Measurements from ENCODE around the gene VEGFA.
"Not testable (repeated sequence)": the region's sequence is repeated elsewhere in the genome, so short reads cannot be mapped to it uniquely, and the experiment has no call there.

VEGFA gene

GRCh38 chr6:43806043-43806757 lies 36.2 kb downstream of the VEGFA start:
- DNase-seq: no peak

- DNase-seq: no peak
Observed at GRCh38 chr6:43806758-43807227, 36.8 kb downstream of the VEGFA start.

DNA sequence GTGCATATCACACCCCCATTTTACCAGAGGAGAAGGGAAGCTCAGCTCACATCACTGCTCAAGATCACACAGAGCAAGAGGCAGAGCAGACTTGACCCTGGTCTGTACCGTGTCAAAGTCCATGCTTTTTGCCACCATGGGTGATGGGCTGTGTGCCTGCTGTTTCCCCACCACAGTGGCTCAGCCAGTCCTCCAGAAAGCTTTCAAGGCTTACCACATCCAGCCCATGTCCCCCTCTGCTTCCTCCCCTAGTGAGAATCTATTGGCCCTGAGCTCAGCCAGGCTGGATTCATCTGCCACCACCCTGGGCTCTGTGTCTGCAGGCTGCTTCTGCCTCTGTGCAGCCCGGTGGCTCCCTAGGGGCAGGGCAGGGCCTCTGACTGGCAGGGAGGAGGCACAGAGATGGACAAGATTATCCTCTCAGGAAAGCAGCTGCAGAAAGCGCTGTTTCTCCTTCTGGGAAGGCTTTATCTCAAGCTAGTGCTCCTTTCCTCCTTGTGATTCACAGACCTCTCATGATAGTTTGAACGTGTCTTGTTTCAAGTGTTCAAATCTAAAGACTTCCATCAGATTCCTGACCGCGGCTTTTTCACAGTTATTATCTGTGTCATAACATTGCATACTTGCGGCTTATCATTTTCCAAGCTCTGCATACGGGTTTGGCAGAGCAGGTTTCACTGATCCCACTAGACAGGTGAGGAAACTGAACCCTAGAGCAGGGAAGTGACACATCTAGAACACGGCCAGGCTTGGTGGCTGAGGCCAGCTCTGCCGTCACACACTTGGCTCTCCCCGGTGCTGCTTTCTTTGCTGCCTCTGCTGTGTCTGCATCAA lies 37.4 kb downstream of the VEGFA start:
- no peak for DNase-seq

GRCh38 chr6:43808412-43808811 lies 38.4 kb downstream of the VEGFA start:
- no peak for DNase-seq

DNA sequence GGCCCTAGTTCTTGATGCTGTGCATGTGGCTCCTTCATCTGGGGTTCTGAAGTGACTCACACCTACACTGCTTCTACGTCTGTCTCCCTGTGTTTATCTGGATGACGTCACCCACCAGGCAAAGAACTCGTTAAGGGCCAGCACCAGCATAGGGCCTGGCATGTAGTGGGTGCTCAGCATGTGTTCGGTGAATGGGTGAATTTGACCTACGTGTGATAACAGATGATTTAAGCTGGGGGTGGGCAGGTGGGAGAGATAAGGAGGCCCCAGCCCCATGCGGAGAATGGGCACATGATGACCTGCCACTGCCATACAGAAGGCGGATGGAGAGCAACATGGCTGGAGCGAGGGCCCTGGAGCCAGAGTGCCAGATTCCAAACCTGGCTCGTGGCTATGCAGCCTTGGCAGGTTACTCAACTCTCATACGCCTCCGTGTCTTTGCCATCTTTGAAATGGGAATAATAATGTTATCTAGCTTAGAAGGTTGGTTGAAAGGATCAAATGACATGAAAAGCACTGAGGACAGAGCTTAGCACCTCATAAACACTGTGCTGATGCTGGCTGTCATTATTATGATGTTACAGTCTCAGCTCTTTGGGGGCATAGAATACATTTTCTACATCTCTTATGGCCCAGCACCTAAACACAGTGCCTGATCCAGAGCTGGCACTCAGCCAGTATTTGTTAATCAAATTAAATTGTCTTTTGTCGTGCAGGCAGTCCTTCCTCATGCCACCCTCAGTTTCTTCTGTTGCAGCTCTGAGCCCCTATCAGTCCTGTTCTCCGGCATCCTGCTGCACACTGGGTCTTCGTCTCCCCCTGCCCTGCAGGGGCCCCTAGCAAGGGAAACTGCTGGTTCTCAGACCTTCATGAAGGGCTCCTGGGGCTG lies 39.6 kb downstream of the VEGFA start:
- no peak for DNase-seq

GRCh38 chr6:43810965-43811732 lies 41.1 kb downstream of the VEGFA start:
- no peak for DNase-seq

- DNase-seq: no peak
Observed at GRCh38 chr6:43811733-43812099, 41.7 kb downstream of the VEGFA start.

GRCh38 chr6:43812850-43813578 lies 43.0 kb downstream of the VEGFA start:
- no peak for DNase-seq

GRCh38 chr6:43814111-43814510 lies 44.1 kb downstream of the VEGFA start:
- DNase-seq: no peak

- no peak for DNase-seq
Observed at GRCh38 chr6:43814865-43815264, 44.9 kb downstream of the VEGFA start.

DNA sequence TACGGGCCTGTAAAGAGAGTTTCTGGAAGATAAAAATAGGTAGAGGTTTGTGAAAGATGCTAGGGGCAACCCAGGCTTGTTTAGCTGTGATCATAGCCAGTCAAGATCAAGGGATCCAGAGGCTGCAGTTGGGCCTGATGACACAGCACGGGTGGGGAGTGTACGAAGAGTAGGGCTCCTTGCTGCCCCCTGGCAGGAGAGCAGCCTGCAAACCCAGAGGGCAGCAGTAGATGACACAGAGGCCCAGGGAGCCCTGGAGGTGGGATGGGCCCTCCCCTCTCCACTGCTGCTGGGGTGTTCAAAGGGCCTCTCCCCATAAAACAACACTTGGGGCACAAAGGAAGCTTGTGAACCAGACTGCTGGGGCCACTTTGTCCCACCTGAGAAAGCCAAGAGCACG lies 47.2 kb downstream of the VEGFA start:
- DNase-seq: no peak

DNA sequence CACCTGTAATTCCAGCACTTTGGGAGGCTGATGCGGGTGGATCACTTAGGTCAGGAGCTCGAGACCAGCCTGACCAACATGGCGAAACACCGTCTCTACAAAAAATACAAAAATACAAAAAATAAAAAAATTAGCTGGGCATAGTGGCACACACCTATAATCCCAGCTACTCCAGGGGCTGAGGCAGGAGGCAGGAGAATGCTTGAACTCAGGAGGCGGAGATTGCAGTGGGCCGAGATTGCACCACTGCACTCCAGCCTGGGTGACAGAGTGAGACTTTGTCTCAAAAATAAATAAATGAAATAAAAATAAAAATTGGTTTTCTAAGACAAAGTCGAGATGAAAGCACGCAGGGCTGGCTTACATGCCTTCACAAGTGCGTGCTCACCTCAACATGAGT lies 49.0 kb downstream of the VEGFA start:
- not testable (repeated sequence) for DNase-seq

DNA sequence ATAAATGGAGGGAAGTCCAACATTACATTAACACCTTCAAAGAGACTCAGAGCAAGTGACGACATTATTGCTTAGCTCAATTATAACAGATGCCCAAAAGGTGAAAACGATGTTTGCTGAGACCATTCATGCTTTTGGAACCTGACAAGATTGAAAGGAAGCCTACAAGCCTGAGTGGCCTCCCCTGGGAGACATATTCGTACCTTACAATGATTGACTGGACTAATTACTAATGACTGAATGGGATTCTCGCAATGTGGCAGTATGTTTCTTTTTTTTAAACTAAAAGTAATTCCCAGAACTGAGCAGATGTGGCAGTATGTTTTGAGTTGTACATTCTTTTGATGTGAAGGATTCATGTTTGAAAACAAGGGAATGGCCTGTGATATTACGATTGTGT lies 49.9 kb downstream of the VEGFA start:
- no peak for DNase-seq

GRCh38 chr6:43820486-43820885 lies 50.5 kb downstream of the VEGFA start:
- DNase-seq: no peak

- no peak for DNase-seq
Observed at GRCh38 chr6:43821101-43821886, 51.3 kb downstream of the VEGFA start.

DNA sequence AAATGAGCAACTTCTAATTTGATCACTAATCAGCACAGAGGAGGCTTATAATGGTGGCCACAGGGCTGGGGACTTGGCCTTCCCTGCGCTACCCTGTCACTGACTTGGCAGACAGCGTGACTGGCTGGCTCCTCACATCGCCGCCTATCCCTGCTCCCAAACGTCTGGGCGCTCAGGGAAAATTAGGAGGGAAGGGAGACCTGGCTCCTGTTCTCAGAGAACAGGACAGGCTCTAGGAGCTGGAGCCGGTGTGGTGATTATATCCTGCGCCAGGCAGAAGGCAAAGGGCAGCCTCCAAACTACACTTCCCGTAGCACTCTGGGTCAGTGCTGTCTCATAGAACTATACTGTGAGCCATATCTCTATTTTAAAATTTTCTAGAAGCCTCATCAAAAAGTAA lies 53.4 kb downstream of the VEGFA start:
- no peak for DNase-seq

DNA sequence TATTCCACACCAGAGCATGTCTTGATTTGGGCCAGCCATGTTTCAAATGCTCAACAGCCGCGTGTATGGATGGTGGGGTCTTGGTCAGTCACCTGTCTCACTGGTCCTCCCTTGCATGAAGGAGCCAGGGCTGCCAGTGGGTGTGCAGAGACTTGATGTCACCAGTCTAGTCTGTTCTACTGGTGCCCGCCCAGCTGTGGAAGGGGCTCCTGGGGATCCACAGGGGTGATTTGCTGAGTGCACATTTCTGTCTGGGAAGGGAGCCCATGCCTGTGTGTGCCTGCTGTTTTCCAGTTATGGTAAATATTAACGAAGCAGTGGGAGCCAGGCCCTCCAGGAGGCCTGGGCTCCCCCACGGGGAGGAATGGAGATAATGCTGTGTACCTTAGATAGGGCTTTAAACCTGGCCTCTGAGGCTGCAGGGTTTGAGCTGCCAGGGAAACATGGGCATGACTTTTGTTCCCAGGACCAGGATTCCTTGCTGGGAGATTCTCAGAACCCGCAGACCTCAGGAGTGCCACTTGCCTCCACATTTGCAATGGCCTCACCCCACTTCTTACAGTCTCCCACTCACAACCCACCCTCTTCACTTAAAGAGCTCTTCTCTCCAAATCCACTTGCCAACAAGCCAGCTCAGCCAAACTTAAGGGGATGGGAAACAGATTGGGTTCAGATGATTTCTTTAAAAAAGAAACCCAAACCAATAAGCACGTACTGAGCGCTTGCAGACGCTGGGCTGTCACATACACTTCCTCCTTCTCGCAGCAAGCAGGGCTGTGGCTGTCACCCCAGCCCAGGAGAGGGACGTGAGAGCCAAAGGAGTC lies 54.1 kb downstream of the VEGFA start:
- DNase-seq: no peak

GRCh38 chr6:43824703-43825064 lies 54.7 kb downstream of the VEGFA start:
- DNase-seq: no peak

DNA sequence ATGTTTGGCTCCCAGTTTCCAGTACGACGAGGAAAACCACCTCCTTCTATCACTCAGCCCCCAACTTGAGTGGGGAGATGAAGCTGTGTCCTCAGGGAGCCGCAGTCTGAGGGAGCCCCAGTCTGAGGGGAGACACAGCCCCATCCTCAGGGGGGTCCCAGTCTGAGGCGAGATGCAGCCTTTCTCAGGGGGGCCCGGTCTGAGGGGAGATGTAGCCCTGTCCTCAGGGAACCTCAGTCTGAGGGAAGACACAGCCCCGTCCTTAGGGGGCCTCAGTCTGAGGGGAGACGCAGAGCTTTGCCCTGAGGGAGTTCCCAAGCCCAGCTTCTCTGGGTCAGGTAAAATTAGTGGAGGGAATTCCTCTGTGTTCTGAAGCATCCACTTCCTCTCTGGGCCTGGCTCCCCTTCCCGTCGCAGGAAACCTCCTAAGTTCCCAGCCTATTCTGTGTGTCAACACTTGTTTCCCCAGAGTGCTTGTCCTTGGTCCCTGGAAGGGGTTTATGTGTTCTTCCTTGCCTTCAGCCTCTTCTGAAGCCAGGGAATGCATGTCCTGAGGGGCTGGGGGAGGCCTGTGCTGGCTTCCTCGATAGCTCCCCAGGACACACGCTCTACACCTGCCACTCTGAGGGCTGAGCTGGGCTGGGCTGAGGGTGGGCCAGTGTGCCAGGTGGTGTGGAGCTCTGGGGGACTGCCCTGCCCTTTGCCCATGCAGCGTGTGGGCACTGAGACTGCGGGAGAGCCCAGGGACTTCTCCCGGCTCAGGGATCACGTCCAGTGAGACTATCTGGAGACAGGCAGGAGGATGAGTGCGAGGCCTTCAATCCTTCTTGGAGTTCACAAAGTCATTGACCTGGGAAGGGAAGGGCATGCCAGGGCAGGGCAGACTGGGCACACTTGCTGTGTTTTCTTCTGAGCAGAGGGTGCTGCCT lies 55.4 kb downstream of the VEGFA start:
- DNase-seq: no peak
